Nephron progenitor cell (in vitro differentiated cells): ENCODE results near the gene INSYN2B.

Experiments used
- DNase-seq: peaks from one replicate; pipeline ENCODE4 v3.0.0; 2021
- H3K27ac Mint-ChIP-seq: 2 replicates; pipeline ENCODE4 v1.8.0; 2021; ENCODE audit warnings: mild to moderate bottlenecking, moderate library complexity, mixed read lengths
- H3K27me3 Mint-ChIP-seq: 2 replicates; pipeline ENCODE4 v1.8.0; 2021; ENCODE audit warnings: mild to moderate bottlenecking, low read depth, mixed read lengths; ENCODE audit not compliant: poor library complexity
- H3K36me3 Mint-ChIP-seq: 2 replicates; pipeline ENCODE4 v1.8.0; 2021; ENCODE audit warnings: low read depth, mixed read lengths
- H3K4me1 Mint-ChIP-seq: 2 replicates; pipeline ENCODE4 v1.8.0; 2021; ENCODE audit warnings: mixed read lengths
- H3K4me3 Mint-ChIP-seq: 2 replicates; pipeline ENCODE4 v1.8.0; 2021; ENCODE audit warnings: mild to moderate bottlenecking, moderate library complexity, mixed read lengths
- H3K9me3 Mint-ChIP-seq: 2 replicates; pipeline ENCODE4 v1.8.0; 2021; ENCODE audit warnings: mild to moderate bottlenecking, moderate library complexity, mixed read lengths
- CTCF ChIP-seq: fragments of 200-600 bp; sonication (generic); IDR thresholded peaks from 2 replicates; pipeline ENCODE4 v1.5.0; 2021; ENCODE audit warnings: antibody characterized with exemption

The INSYN2B gene

GRCh38 chr5:170011751-170012150 is 31.5 kb upstream of the INSYN2B start:
- Mint-ChIP-seq H3K27ac (no peak overlapping the region), H3K4me3 (no peak overlapping the region), H3K36me3 (no peaks in the 10 kb centered on the region), H3K4me1 (peaks cover 4% of the 10 kb centered on the region), H3K27me3 (peaks cover 25% of the 10 kb centered on the region), H3K9me3 (peaks cover 12% of the 10 kb centered on the region)
- no peak for DNase-seq
- TF ChIP-seq CTCF: no peak

- Mint-ChIP-seq H3K27me3 (peaks cover 21% of the 10 kb centered on the region), H3K27ac (no peak overlapping the region), H3K36me3 (no peaks in the 10 kb centered on the region), H3K4me3 (no peak overlapping the region), H3K4me1 (peaks cover 16% of the 10 kb centered on the region), H3K9me3 (peaks cover 12% of the 10 kb centered on the region)
- no peak for DNase-seq
- no peak for TF ChIP-seq CTCF
Observed at GRCh38 chr5:170010595-170010994, 30.3 kb upstream of the INSYN2B start.

GRCh38 chr5:170008376-170008775 is 28.1 kb upstream of the INSYN2B start:
- Mint-ChIP-seq H3K4me1 (peaks cover 22% of the 10 kb centered on the region), H3K4me3 (no peak overlapping the region), H3K9me3 (peaks cover 7% of the 10 kb centered on the region), H3K27me3 (peaks cover 17% of the 10 kb centered on the region), H3K36me3 (no peaks in the 10 kb centered on the region), H3K27ac (no peak overlapping the region)
- no peak for TF ChIP-seq CTCF
- no peak for DNase-seq

GRCh38 chr5:170006021-170006420 is 25.7 kb upstream of the INSYN2B start:
- H3K27ac Mint-ChIP-seq: peak overlapping the region; percentile 27
- DNase-seq: peak; percentile 15

GRCh38 chr5:170000155-170000554 is 19.9 kb upstream of the INSYN2B start:
- no peak for DNase-seq
- Mint-ChIP-seq H3K4me3 (no peak overlapping the region), H3K4me1 (peaks cover 2% of the 10 kb centered on the region), H3K27ac (no peak overlapping the region), H3K27me3 (peaks cover 9% of the 10 kb centered on the region), H3K36me3 (no peaks in the 10 kb centered on the region), H3K9me3 (no peaks in the 10 kb centered on the region)
- TF ChIP-seq CTCF: no peak

More at GRCh38 chr5:170006021-170006420, 25.7 kb upstream of the INSYN2B start:
- Mint-ChIP-seq H3K4me1 (peaks cover 22% of the 10 kb centered on the region), H3K4me3 (no peak overlapping the region), H3K9me3 (no peaks in the 10 kb centered on the region), H3K36me3 (no peaks in the 10 kb centered on the region), H3K27me3 (peaks cover 19% of the 10 kb centered on the region)
- no peak for TF ChIP-seq CTCF

- TF ChIP-seq CTCF: no peak
- no peaks in the 10 kb centered on the region for H3K36me3 Mint-ChIP-seq
- H3K9me3 Mint-ChIP-seq: no peaks in the 10 kb centered on the region
- peaks cover 9% of the 10 kb centered on the region for H3K27me3 Mint-ChIP-seq
- no peak overlapping the region for H3K4me3 Mint-ChIP-seq
- H3K27ac Mint-ChIP-seq: no peak overlapping the region
- no peaks in the 10 kb centered on the region for H3K4me1 Mint-ChIP-seq
- DNase-seq: no peak
Observed at GRCh38 chr5:169999621-170000020, 19.3 kb upstream of the INSYN2B start.
